Neuron (in vitro differentiated cells): ENCODE measurements around the gene DCAF8L2.
"Not testable (repeated sequence)": the region's sequence is repeated elsewhere in the genome, so short reads cannot be mapped to it uniquely, and the experiment has no call there.

Experiments
- H2AFZ ChIP-seq: one replicate; pipeline ENCODE4 v1.6.1; 2013; ENCODE audit warnings: low read depth, mild to moderate bottlenecking, inconsistent platforms, low read length, moderate library complexity
- H3K27me3 ChIP-seq: one replicate; pipeline ENCODE4 v1.6.1; 2013; ENCODE audit warnings: low read length; ENCODE audit not compliant: insufficient read depth
- H3K36me3 ChIP-seq: one replicate; pipeline ENCODE4 v1.6.1; 2013; ENCODE audit warnings: low read length; ENCODE audit not compliant: insufficient read depth
- H3K4me1 ChIP-seq: one replicate; pipeline ENCODE4 v1.6.1; 2013; ENCODE audit warnings: low read length; ENCODE audit not compliant: insufficient read depth
- H3K4me3 ChIP-seq: 2 replicates; pipeline ENCODE4 v1.5.1; 2013; ENCODE audit warnings: mild to moderate bottlenecking, low read length, moderate library complexity
- H3K9me3 ChIP-seq: one replicate; pipeline ENCODE4 v1.6.1; 2013; ENCODE audit warnings: low read length

Gene DCAF8L2

DNA sequence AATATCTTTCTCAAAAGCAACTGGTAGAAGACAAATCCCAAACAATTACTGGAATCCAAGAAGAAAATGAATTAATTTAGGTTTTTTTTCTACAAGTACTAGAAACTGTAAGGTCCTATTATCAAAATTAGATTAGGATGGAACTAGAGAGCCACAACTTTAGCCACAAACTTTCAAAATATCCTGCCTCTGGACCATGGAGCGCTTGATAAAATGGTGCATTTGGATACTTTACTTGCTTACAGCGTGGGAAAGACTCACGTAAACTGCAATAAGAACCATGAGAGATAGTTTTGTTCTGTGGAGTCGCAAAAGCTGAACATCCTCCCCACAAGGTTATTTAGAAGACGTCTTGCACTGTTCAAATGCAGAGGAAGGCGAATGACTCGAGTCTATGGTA is at the start of gene DCAF8L2:
Gene DCAF8L2, plus strand, starts transcription at position 301 of the 400 bp plus-strand sequence. CDS start 156,552 bp downstream, outside the sequence.
- Histone ChIP-seq H2AFZ (no peak within 1 kb of the TSS), H3K9me3 (no peaks in the 10 kb centered on the region), H3K4me1 (no peaks in the 10 kb centered on the region), H3K36me3 (no peaks in the 10 kb centered on the region), H3K4me3 (no peak within 1 kb of the TSS), H3K27me3 (no peaks in the 10 kb centered on the region)

DNA sequence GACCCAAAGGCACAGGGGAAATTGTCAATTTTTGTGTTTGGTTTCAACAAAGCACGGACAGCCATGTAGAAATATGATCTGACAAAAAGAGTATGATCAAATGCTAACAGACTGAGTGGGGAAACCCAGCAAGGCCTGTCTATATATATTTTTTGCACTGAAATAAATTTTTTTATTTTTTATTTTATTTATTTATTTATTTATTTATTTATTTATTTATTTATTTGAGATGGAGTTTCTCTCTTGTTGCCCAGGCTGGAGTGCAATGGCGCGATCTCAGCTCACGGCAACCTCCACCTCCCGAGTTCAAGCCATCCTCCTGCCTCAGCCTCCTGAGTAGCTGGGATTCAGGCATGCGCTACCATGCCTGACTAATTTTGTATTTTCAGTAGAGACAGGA is 49.0 kb upstream of the DCAF8L2 start:
- H3K4me1 ChIP-seq, H3K9me3 ChIP-seq, H3K4me3 ChIP-seq, H3K27me3 ChIP-seq, H2AFZ ChIP-seq, H3K36me3 ChIP-seq: not testable (repeated sequence)

DNA sequence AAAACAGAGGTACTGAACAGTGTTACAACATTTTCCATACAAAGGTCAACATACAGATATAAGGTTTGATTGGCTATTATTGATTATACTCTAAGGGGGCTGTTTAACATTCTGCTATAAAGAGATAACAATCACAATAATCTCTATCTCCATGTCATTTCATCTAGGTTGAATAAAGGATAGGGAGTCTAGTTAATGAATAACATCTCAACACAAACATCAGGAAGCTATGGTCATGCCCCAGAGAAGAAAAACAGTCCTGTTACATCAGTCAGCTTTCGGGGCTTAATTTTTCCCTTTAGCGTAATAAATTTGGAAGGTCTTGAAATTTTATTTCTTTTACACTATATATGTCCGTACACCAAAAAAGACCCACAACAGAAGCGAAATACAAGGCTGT is 41.5 kb upstream of the DCAF8L2 start:
- Histone ChIP-seq H3K9me3 (no peaks in the 10 kb centered on the region), H3K4me3 (no peak overlapping the region), H3K27me3 (no peaks in the 10 kb centered on the region), H3K4me1 (no peaks in the 10 kb centered on the region), H2AFZ (no peak overlapping the region), H3K36me3 (no peaks in the 10 kb centered on the region)

DNA sequence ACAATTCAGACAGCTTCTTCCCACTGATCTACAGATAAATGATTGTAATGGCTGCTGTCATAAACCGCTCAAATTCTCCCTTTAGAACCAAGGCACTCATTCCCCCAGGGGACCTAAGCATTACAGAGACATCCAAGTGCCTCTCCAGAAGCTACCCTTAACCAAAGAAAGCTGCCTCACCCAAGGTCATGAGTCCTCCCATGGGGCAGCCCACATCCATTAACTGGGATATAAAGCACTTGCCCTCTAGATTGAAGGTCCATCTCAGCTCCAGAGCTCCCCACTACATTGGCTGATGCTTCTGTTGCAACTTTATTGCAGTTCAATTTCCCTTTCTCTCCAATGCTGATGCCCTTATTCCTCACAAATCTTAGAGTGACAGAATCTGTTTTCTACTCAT is 40.5 kb upstream of the DCAF8L2 start:
- H3K27me3 ChIP-seq, result no peaks in the 10 kb centered on the region
- no peak overlapping the region for H2AFZ ChIP-seq
- H3K4me3 ChIP-seq, result no peak overlapping the region
- H3K9me3 ChIP-seq, result no peaks in the 10 kb centered on the region
- peaks cover 2% of the 10 kb centered on the region for H3K4me1 ChIP-seq
- H3K36me3 ChIP-seq, result no peaks in the 10 kb centered on the region

DNA sequence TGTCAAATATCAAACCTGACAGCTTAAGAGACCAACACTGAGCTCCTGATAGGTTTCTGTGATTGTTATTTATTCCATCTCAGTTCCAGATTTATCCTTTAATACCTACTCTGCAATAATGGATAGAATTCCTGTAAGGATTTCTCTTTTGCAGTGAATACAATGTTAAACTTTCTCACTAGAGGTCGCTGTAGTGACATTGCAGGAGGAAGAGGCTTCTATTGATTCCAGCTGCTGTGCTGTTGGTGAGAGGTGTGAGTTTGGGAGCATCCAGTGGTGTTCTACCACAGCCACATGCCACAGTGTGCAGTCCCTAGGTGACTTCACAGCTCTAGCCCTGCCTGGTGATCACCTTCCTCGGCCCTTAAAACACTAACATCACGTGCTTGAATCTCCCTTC is 34.6 kb upstream of the DCAF8L2 start:
- Histone ChIP-seq H3K4me3 (no peak overlapping the region), H3K9me3 (no peaks in the 10 kb centered on the region), H2AFZ (no peak overlapping the region), H3K27me3 (peaks cover 4% of the 10 kb centered on the region), H3K4me1 (peaks cover 2% of the 10 kb centered on the region), H3K36me3 (no peaks in the 10 kb centered on the region)

DNA sequence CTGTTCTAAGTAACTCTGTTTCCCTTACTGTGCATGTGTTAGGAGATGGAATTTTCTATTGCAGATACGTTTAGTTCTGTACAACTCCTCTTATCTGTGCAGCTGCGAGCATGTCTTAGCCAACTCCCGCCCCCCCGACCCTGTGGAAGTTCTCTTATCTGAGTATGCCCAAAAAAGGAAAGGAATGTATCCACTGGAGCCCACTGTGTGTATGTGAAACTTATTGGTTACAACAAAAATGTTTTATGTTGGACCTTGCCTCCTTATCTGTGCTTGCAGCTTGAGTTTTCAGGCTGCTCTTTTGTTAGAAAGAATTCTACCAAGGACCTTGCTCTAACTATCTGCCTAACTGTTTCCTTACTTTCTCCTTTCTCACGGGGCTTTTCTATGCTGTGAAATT is 24.2 kb upstream of the DCAF8L2 start:
- Histone ChIP-seq H3K4me3 (no peak overlapping the region), H3K9me3 (no peaks in the 10 kb centered on the region), H3K36me3 (no peaks in the 10 kb centered on the region), H3K4me1 (no peaks in the 10 kb centered on the region), H3K27me3 (no peaks in the 10 kb centered on the region), H2AFZ (no peak overlapping the region)

DNA sequence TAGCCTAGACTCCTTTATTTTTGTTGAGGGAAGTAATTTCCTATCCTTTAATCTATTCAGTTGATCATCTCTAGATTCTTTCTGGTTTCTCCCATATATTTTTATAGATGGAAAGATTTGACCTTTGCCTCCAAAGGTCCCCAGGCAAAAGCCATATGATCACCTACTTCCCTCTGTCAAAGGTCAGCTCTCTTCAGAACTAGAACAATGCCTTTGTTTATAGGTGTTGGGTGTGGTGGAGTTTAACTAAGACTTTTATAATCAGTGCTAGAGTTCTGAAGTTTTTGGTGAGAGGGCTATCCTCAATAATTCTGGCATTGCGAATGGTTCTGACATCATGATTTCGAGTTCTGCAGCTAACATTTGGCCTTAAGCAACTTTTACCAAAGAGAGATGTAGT is 19.0 kb upstream of the DCAF8L2 start:
- no peaks in the 10 kb centered on the region for H3K4me1 ChIP-seq
- no peak overlapping the region for H2AFZ ChIP-seq
- H3K4me3 ChIP-seq, result no peak overlapping the region
- no peaks in the 10 kb centered on the region for H3K27me3 ChIP-seq
- no peaks in the 10 kb centered on the region for H3K9me3 ChIP-seq
- no peaks in the 10 kb centered on the region for H3K36me3 ChIP-seq

DNA sequence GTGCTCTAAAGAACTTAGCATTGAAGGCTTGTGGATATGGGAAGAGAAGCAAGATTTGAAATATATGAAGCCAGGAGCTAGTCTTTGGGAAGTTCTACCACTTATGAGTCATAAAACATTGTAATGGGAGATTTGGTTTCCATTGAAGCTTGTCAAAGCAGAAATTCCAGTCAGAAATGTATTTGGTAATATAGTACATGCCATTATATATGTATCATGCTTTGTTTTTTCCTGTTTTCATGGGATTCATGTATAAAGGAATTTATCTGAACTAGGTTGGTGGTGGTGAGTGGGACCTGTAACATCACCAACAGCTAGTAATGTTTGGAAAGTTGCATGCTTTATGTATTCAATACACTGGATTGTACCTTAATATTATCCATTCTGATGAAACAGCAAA is 14.6 kb upstream of the DCAF8L2 start:
- Histone ChIP-seq H3K27me3 (no peaks in the 10 kb centered on the region), H2AFZ (no peak overlapping the region), H3K36me3 (no peaks in the 10 kb centered on the region), H3K9me3 (no peaks in the 10 kb centered on the region), H3K4me1 (no peaks in the 10 kb centered on the region), H3K4me3 (no peak overlapping the region)

DNA sequence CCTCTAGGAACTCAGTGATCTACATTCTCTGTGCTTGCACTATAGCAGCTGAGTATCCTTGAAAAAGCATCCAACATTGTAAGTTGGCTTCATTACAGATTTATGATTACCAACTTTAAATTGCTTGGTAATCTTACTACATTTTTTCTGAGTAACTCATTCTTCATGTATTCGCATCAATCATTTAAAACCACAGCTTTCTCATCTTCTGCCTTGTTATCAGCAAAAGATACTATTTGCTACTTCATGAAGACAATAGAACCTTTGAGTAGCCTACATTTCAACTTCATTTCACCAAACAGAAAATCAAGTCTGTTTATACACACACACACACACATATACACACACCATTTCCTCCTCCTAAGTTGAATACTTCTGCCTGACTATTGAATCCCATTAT is 6.2 kb upstream of the DCAF8L2 start:
- no peak overlapping the region for H2AFZ ChIP-seq
- H3K27me3 ChIP-seq, result no peaks in the 10 kb centered on the region
- H3K4me1 ChIP-seq, result no peaks in the 10 kb centered on the region
- H3K9me3 ChIP-seq, result no peaks in the 10 kb centered on the region
- H3K36me3 ChIP-seq, result no peaks in the 10 kb centered on the region
- H3K4me3 ChIP-seq, result no peak overlapping the region

DNA sequence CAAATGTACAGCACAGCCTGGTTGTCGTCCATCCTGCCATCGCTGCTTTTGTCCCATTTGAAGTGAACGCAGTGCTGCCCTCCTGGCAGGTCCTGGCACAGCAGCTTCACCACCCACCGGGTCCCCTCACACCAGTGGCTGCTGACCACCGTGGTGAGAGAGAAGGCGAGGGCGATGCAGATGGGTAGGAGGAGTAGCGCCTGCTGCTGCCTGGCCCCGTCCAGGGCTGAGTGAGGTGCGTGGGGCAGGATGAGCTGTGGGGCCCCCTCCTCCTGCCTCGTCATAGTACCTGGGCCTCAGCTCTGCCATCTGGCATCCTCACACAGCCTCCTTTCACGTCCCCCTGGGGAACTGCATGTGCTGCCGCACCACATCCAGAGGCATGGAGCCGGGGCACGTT is 1.8 kb downstream of the DCAF8L2 start:
- Histone ChIP-seq H3K4me1 (no peaks in the 10 kb centered on the region), H3K36me3 (no peaks in the 10 kb centered on the region), H3K9me3 (no peaks in the 10 kb centered on the region), H3K4me3 (no peak overlapping the region), H3K27me3 (no peaks in the 10 kb centered on the region), H2AFZ (no peak overlapping the region)

DNA sequence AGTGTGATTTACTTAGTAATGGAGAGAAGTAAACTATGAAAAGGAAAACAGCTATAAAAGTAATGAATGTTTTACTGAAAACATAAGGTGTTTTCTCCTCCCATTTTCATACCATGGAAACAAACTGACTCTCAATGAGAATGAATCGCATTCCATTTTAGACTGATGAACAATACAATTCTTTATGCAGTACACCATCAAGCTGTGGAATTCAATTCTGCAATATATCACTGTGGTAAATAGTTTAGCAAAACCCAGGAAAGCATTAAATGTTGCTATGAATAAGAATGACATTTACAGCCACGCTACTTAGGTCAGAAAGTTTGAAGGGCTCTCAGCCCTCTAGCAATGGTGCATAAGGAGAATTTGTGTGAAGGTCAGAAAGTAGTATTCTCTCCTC is 7.4 kb downstream of the DCAF8L2 start:
- Histone ChIP-seq H3K36me3 (no peaks in the 10 kb centered on the region), H3K4me3 (no peak overlapping the region), H3K27me3 (no peaks in the 10 kb centered on the region), H3K4me1 (peaks cover 5% of the 10 kb centered on the region), H3K9me3 (no peaks in the 10 kb centered on the region), H2AFZ (no peak overlapping the region)

DNA sequence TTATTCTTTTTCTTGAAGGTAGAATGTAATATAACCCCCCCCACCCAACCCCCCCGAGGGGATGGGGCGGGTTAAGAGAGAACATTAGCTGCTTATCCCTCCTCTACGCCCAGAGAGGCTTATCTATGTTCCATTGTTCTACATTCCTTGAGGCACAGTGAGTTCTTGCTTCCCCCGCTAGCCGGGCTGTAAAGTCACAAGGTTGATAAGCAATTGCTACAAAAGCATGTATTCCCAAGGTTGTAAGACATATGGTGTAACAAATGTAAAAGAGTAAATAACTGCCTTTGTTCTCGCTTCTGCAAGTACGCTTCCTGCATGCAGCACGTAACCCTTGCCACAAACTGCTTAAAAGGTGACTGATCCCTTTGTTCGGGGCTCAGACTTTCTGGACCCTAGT is 8.2 kb downstream of the DCAF8L2 start:
- Histone ChIP-seq H3K4me1 (peaks cover 5% of the 10 kb centered on the region), H3K36me3 (no peaks in the 10 kb centered on the region), H3K27me3 (no peaks in the 10 kb centered on the region), H3K4me3 (no peak overlapping the region), H2AFZ (no peak overlapping the region), H3K9me3 (no peaks in the 10 kb centered on the region)

DNA sequence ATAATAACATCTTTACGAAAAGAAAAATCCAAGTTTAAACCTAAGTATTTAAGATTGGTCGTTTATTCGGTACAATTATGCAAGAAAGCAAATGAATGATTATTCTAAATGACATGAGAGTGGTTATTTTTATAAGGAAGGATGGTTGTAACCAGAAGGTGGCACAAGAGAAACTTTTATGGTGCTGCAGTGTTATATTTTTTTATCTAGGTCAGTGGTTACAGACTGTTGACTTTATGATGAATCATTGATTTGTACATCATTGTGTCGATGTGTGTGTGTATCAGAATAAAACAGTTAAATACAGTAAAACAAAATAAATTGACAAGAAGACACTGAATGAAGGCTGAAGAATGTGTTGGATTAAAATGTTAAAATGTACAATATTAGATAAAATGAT is 9.8 kb downstream of the DCAF8L2 start:
- no peak overlapping the region for H2AFZ ChIP-seq
- no peaks in the 10 kb centered on the region for H3K9me3 ChIP-seq
- no peaks in the 10 kb centered on the region for H3K27me3 ChIP-seq
- no peaks in the 10 kb centered on the region for H3K36me3 ChIP-seq
- peaks cover 5% of the 10 kb centered on the region for H3K4me1 ChIP-seq
- H3K4me3 ChIP-seq, result no peak overlapping the region

DNA sequence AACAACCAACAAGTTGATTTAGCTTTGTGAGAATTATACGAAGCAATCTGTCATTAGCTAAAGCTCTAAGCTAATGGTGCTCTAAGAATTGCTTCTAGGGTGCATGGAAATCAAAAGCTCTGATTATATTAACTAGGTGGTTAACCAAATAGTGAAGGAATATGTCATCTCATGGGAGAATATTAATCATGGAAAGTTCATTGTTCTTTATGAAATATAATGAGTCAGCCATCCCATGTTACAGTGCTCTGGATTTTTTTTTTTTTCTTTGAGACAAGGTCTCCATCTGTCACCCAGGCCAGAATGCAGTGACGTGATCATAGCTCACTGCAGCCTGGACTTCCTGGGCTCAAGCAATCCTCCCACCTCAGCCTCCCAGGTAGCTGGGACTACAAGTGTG is 10.5 kb downstream of the DCAF8L2 start:
- Histone ChIP-seq H3K4me1 (peaks cover 5% of the 10 kb centered on the region), H3K27me3 (no peaks in the 10 kb centered on the region), H3K36me3 (no peaks in the 10 kb centered on the region), H3K4me3 (no peak overlapping the region), H3K9me3 (no peaks in the 10 kb centered on the region), H2AFZ (no peak overlapping the region)
